GM12878 (cell line): ENCODE results near the gene AFAP1L2. TPM values are rescaled to one million over a fixed set of nuclear protein-coding genes. Genes with fewer than 3 reads are reported as not detected.

ENCODE experiments used
- ATAC-seq: fragments of 200-7000 bp; cut with Tn5 transposase; 3 replicates; pipeline ENCODE4 v1.9.1; 2020; ENCODE audit warnings: mild to moderate bottlenecking, moderate library complexity
- BruUV-seq: library from RNA; stranded (reverse); fragments of 400-500 nt; replicated peaks from 2 replicates; lab custom pipeline; 2021; lab: Mats Ljungman, UMichigan
- CTCF ChIA-PET: fragments of 300-600 bp; sonication (Branson Sonifier 250); formaldehyde crosslinking; extraction: SDS; loops from one replicate; lab custom pipeline; 2021; ENCODE audit warnings: inconsistent platforms; lab: Yijun Ruan, JAX
- POLR2A ChIA-PET: fragments of 350-600 bp; formaldehyde crosslinking; extraction: SDS; loops from one replicate; lab custom pipeline; 2021; ENCODE audit warnings: inconsistent platforms; lab: Charles Lee
- RAD21 ChIA-PET: fragments of 300-600 bp; sonication (Branson Sonifier 250); formaldehyde crosslinking; loops from one replicate; lab custom pipeline; 2023; ENCODE audit warnings: antibody characterized with exemption; ENCODE audit not compliant: unreplicated experiment; lab: Charles Lee
- SMC1A ChIA-PET: fragments of 300-600 bp; sonication (Branson Sonifier 250); formaldehyde crosslinking; loops from one replicate; lab custom pipeline; 2023; ENCODE audit not compliant: unreplicated experiment, uncharacterized antibody; lab: Charles Lee
- DNase-seq: peaks from one replicate; pipeline ENCODE4 v3.0.0-alpha.2; 2011; ENCODE audit warnings: low read depth, low spot score
- FAIRE-seq: peaks from 3 replicates; lab custom pipeline; 2011; peaks lifted over from hg19 to GRCh38; lab: Jason Lieb, UNC
- H2AFZ ChIP-seq: 2 replicates; pipeline ENCODE4 v1.6.0; 2011; ENCODE audit warnings: low read depth, low read length, control low read depth; ENCODE audit not compliant: control insufficient read depth
- H3K27ac ChIP-seq: 2 replicates; pipeline ENCODE4 v1.5.1; 2011; ENCODE audit warnings: control low read depth; ENCODE audit not compliant: control insufficient read depth, insufficient read depth
- H3K27me3 ChIP-seq, 2 experiments: replicated peaks in 1 of 2; 2 replicates each; pipeline versions ENCODE4 v1.6.0 to v1.6.1; 2011; ENCODE audit warnings: low read length in 1 of 2; ENCODE audit not compliant: control insufficient read depth in 2 of 2, insufficient read depth in 2 of 2
- H3K36me3 ChIP-seq, 2 experiments: 2 replicates each; pipeline ENCODE4 v1.5.1; 2011; ENCODE audit warnings: low read length in 1 of 2; ENCODE audit not compliant: control insufficient read depth in 2 of 2, insufficient read depth in 2 of 2
- H3K4me1 ChIP-seq: 2 replicates; pipeline ENCODE4 v1.6.1; 2011; ENCODE audit warnings: mild to moderate bottlenecking, low read length, moderate library complexity, mixed read lengths; ENCODE audit not compliant: control insufficient read depth, insufficient read depth
- H3K4me2 ChIP-seq: 2 replicates; pipeline ENCODE4 v1.6.0; 2011; ENCODE audit warnings: control low read depth; ENCODE audit not compliant: control insufficient read depth, insufficient read depth
- H3K4me3 ChIP-seq: fragments of 200-600 bp; sonication (generic); 2 replicates; pipeline ENCODE4 v1.5.1; 2016
- H3K79me2 ChIP-seq: 2 replicates; pipeline ENCODE4 v1.6.0; 2011; ENCODE audit warnings: low read length; ENCODE audit not compliant: control insufficient read depth, insufficient read depth
- H3K9ac ChIP-seq: 2 replicates; pipeline ENCODE4 v1.8.0; 2011; ENCODE audit warnings: low read length, control low read depth, mixed read lengths; ENCODE audit not compliant: control insufficient read depth, insufficient read depth
- H3K9me3 ChIP-seq: replicated peaks from 3 replicates; pipeline ENCODE4 v1.5.1; 2011; ENCODE audit warnings: mild to moderate bottlenecking, low read length; ENCODE audit not compliant: control insufficient read depth, insufficient read depth
- H4K20me1 ChIP-seq: 2 replicates; pipeline ENCODE4 v1.6.0; 2011; ENCODE audit not compliant: control insufficient read depth, insufficient read depth
- BHLHE40 ChIP-seq, 2 experiments: fragments of 450-650 bp in 1 of 2; IDR thresholded peaks; 2 replicates each; pipeline ENCODE4 v1.6.1; 2011 to 2017; ENCODE audit warnings: low read depth in 2 of 2, borderline replicate concordance in 1 of 2, improper control_type of control experiment in 1 of 2, low read length in 1 of 2, mild to moderate bottlenecking in 1 of 2
- CEBPB ChIP-seq, 2 experiments: fragments of 150-350 bp in 1 of 2; IDR thresholded peaks; 2 replicates each; pipeline ENCODE4 v1.6.1; 2012 to 2014; ENCODE audit warnings: low read depth in 2 of 2, low read length in 2 of 2, borderline replicate concordance in 1 of 2, inconsistent platforms in 1 of 2
- MYC ChIP-seq: IDR thresholded peaks from 2 replicates; pipeline ENCODE4 v1.6.1; 2011; ENCODE audit warnings: mild to moderate bottlenecking, low read length, moderate library complexity, inconsistent platforms; ENCODE audit not compliant: insufficient read depth, insufficient replicate concordance, insufficient read length, severe bottlenecking
- NR2F1 ChIP-seq: fragments of 450-650 bp; conservative IDR thresholded peaks from 2 replicates; pipeline ENCODE4 v1.6.1; 2017; ENCODE audit warnings: mild to moderate bottlenecking
- POU2F2 ChIP-seq: IDR thresholded peaks from 3 replicates; pipeline ENCODE4 v1.6.1; 2011; ENCODE audit warnings: low read depth, mild to moderate bottlenecking, low read length, borderline replicate concordance
- RUNX3 ChIP-seq: IDR thresholded peaks from 2 replicates; pipeline ENCODE4 v1.6.1; 2012; ENCODE audit warnings: low read length, inconsistent platforms
- SPI1 ChIP-seq: IDR thresholded peaks from 2 replicates; pipeline ENCODE4 v1.6.1; 2011; ENCODE audit warnings: low read depth, mild to moderate bottlenecking, low read length, moderate library complexity, borderline replicate concordance; ENCODE audit not compliant: insufficient read depth
- SREBF1 ChIP-seq: IDR thresholded peaks from 2 replicates; pipeline ENCODE4 v1.6.1; 2012; ENCODE audit warnings: mild to moderate bottlenecking, low read length
- WGBS: methylation state at CpG from one replicate; pipeline ENCODE4 v1.1.6; 2016; ENCODE audit warnings: low lambda C conversion rate; ENCODE audit not compliant: insufficient replicate concordance, insufficient coverage; ENCODE audit errors: missing lambda C conversion rate; 5-methylcytosine and 5-hydroxymethylcytosine counted together
- in situ Hi-C: fragments of 300-500 bp; cut with MboI; formaldehyde crosslinking; loops from 9 replicates; pipeline ENCODE4 v1.14.3; 2018; ENCODE audit warnings: mixed read lengths
- intact Hi-C: fragments of 100-400 bp; cut with micrococcal nuclease; formaldehyde crosslinking; loops from one replicate; pipeline ENCODE4 v1.14.2; 2022; ENCODE audit not compliant: unreplicated experiment
- polyA plus RNA-seq, 11 experiments: library from polyadenylated mRNA; depleted of rRNA in 4 of 11; unstranded in 6 of 11; stranded (reverse) in 5 of 11; fragments of >200 nt; fragmentation: Nextera tagmentation in 4 of 11; fragmentation: Illumina TruSeq in 1 of 11; extraction: Ambion mirVana in 4 of 11; extraction: Trizol in 1 of 11; gene quantifications; 1 replicate in 1 of 11; 2 replicates in 10 of 11; pipeline versions ENCODE4 v1.2.1 to v1.2.3, GENCODE V29; 2011 to 2016; ENCODE audit warnings: inconsistent platforms in 2 of 11, missing spikeins in 2 of 11, low read depth in 1 of 11
- total RNA-seq, 4 experiments: library from RNA; depleted of rRNA in 3 of 4; stranded (reverse); fragments of >200 nt in 3 of 4; fragmentation: Illumina TruSeq in 1 of 4; extraction: Trizol in 1 of 4; gene quantifications; 2 replicates each; pipeline versions ENCODE4 v1.2.1 to v1.2.3, GENCODE V29; 2013 to 2021
- TF ChIP-seq, protein P1 (sequence below): fragments of 450-650 bp; IDR thresholded peaks from 2 replicates; pipeline ENCODE4 v1.6.1; 2017; ENCODE audit warnings: mild to moderate bottlenecking, moderate library complexity
- TF ChIP-seq, protein P2 (sequence below): IDR thresholded peaks from 2 replicates; pipeline ENCODE4 v1.6.1; 2011; ENCODE audit warnings: low read depth, low read length, improper control_type of control experiment, borderline replicate concordance
- TF ChIP-seq, protein P3 (sequence below): IDR thresholded peaks from 2 replicates; pipeline ENCODE4 v1.6.1; 2011; ENCODE audit warnings: low read depth, mild to moderate bottlenecking, low read length, moderate library complexity, borderline replicate concordance; ENCODE audit errors: extremely low read depth
- TF ChIP-seq, protein P4 (sequence below): fragments of 150-350 bp; IDR thresholded peaks from 2 replicates; pipeline ENCODE4 v1.6.1; 2016; ENCODE audit warnings: low read depth, low read length

The AFAP1L2 gene
- total and polyA plus RNA-seq, 10 of the 15 experiments (the other 5 are each of a cell fraction or from before 2014, with no cell fraction given) = 0.03 to 4.0 (median 0.34) TPM

DNA sequence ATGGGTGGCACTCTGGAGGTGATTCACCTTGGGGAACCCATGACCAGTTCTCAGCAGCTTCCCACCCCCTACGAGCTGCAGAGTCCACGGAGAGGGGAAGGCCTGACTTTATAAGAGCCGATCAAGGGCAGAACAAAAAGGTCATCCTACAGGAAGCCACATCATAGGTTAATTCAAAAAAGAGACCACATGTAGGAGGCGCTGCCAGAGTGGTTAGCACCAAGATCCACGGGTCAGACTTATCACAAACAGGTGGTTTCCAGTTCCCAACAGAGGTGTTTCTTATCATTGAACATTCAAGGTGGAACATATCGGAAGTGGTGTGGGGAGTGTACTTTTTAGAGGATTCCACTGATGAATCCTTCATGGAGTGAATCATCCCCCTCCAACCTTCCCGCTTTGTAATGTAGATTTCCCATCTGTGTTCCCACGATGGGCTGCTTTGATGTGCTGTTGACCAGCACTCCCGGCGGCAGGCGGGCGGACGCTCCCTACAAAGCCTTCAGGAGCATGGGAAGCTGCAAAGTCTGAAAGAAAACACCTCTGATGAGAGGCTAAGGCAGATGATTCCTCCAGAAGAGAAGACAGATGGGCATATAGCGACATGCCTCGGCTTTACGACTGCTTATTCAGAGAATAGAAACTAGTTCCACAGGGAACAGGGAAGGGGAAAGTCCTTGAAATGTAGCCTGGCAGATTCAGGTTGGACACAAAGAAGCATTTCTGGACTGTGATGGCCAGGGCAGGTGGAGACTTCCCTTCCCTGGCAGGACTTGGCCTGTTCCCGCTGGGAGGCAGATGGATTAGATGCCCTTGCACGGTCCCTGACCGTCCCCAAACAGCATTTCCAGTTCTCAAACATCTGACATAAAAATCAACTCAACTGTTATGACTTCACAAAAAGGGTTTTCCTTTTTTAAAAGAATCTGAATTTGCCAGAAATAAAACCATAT lies 66.5 kb downstream of the AFAP1L2 start:
- H3K27me3 ChIP-seq = peaks cover 0 to 2% of the 10 kb centered on the region in 2 experiments; a peak in 3 of 4 replicates
- ChIA-PET SMC1A (interaction anchor here (1.4 kb wide), 2 partner anchors 14 to 29 kb away, joined by 3 to 5 read pairs; no protein-coding TSS in a partner anchor), POLR2A (no interaction called here), RAD21 (no interaction called here), CTCF (no interaction called here)
- no peaks in the 10 kb centered on the region for H4K20me1 ChIP-seq
- H3K4me3 ChIP-seq = no peak overlapping the region
- ATAC-seq (peak; percentile 80), FAIRE-seq (peak; percentile 13), DNase-seq (peak; percentile 21)
- in situ Hi-C loops (no loop called here), intact Hi-C loops (no loop called here)
- no peaks in the 10 kb centered on the region for H3K9me3 ChIP-seq
- H2AFZ ChIP-seq = no peak overlapping the region
- H3K4me1 ChIP-seq = peaks cover 4% of the 10 kb centered on the region; the same call in 1 of the 2 replicates
- H3K79me2 ChIP-seq = no peaks in the 10 kb centered on the region
- 63% methylated on average over 19 of the region's 19 CpGs for WGBS
- no peaks in the 10 kb centered on the region for H3K36me3 ChIP-seq
- no peak overlapping the region for H3K27ac ChIP-seq
- H3K4me2 ChIP-seq = no peak overlapping the region
- BruUV-seq = no TSS peak
- H3K9ac ChIP-seq = no peak overlapping the region
- TF ChIP-seq RUNX3 (peak; percentile 73), BHLHE40 (IDR thresholded peaks at IDR 0.05; ENCODE audit: borderline replicate concordance in 1 of 2, low read depth in 2 of 2, low read length in 1 of 2) (0 out of 4 replicates have a peak, but pooled peaks of 1 of the 2 experiments have one; percentile 9), NR2F1 (peak; percentile 97), MYC (no peak), CEBPB (IDR thresholded peaks at IDR 0.05; ENCODE audit: borderline replicate concordance in 1 of 2, low read depth in 2 of 2, low read length in 2 of 2) (no peak), POU2F2 (no peak), SPI1 (no peak), SREBF1 (no peak)
- TF ChIP-seq, protein P1, sequence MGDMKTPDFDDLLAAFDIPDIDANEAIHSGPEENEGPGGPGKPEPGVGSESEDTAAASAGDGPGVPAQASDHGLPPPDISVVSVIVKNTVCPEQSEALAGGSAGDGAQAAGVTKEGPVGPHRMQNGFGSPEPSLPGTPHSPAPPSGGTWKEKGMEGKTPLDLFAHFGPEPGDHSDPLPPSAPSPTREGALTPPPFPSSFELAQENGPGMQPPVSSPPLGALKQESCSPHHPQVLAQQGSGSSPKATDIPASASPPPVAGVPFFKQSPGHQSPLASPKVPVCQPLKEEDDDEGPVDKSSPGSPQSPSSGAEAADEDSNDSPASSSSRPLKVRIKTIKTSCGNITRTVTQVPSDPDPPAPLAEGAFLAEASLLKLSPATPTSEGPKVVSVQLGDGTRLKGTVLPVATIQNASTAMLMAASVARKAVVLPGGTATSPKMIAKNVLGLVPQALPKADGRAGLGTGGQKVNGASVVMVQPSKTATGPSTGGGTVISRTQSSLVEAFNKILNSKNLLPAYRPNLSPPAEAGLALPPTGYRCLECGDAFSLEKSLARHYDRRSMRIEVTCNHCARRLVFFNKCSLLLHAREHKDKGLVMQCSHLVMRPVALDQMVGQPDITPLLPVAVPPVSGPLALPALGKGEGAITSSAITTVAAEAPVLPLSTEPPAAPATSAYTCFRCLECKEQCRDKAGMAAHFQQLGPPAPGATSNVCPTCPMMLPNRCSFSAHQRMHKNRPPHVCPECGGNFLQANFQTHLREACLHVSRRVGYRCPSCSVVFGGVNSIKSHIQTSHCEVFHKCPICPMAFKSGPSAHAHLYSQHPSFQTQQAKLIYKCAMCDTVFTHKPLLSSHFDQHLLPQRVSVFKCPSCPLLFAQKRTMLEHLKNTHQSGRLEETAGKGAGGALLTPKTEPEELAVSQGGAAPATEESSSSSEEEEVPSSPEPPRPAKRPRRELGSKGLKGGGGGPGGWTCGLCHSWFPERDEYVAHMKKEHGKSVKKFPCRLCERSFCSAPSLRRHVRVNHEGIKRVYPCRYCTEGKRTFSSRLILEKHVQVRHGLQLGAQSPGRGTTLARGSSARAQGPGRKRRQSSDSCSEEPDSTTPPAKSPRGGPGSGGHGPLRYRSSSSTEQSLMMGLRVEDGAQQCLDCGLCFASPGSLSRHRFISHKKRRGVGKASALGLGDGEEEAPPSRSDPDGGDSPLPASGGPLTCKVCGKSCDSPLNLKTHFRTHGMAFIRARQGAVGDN = 0 out of 2 replicates have a peak, but pooled peaks have one; percentile 29
- TF ChIP-seq, protein P2, sequence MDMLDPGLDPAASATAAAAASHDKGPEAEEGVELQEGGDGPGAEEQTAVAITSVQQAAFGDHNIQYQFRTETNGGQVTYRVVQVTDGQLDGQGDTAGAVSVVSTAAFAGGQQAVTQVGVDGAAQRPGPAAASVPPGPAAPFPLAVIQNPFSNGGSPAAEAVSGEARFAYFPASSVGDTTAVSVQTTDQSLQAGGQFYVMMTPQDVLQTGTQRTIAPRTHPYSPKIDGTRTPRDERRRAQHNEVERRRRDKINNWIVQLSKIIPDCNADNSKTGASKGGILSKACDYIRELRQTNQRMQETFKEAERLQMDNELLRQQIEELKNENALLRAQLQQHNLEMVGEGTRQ = no peak
- TF ChIP-seq, protein P3, sequence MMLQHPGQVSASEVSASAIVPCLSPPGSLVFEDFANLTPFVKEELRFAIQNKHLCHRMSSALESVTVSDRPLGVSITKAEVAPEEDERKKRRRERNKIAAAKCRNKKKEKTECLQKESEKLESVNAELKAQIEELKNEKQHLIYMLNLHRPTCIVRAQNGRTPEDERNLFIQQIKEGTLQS = no peak
- TF ChIP-seq, protein P4, sequence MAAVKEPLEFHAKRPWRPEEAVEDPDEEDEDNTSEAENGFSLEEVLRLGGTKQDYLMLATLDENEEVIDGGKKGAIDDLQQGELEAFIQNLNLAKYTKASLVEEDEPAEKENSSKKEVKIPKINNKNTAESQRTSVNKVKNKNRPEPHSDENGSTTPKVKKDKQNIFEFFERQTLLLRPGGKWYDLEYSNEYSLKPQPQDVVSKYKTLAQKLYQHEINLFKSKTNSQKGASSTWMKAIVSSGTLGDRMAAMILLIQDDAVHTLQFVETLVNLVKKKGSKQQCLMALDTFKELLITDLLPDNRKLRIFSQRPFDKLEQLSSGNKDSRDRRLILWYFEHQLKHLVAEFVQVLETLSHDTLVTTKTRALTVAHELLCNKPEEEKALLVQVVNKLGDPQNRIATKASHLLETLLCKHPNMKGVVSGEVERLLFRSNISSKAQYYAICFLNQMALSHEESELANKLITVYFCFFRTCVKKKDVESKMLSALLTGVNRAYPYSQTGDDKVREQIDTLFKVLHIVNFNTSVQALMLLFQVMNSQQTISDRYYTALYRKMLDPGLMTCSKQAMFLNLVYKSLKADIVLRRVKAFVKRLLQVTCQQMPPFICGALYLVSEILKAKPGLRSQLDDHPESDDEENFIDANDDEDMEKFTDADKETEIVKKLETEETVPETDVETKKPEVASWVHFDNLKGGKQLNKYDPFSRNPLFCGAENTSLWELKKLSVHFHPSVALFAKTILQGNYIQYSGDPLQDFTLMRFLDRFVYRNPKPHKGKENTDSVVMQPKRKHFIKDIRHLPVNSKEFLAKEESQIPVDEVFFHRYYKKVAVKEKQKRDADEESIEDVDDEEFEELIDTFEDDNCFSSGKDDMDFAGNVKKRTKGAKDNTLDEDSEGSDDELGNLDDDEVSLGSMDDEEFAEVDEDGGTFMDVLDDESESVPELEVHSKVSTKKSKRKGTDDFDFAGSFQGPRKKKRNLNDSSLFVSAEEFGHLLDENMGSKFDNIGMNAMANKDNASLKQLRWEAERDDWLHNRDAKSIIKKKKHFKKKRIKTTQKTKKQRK = no peak
